ENCODE measurements around the gene OR7C2.

The OR7C2 gene

GRCh38 chr19:14968247-14968646 is 27.0 kb downstream of the OR7C2 start:
- H3K4me3 ChIP-seq (replicated peaks; ENCODE audit: low read depth, low read length) = no peak overlapping the region
- no peak for DNase-seq (ENCODE audit: extremely low read depth, insufficient read length)

GRCh38 chr19:14971474-14971873 is 30.2 kb downstream of the OR7C2 start:
- DNase-seq (ENCODE audit: extremely low read depth, insufficient read length) = no peak
- Histone ChIP-seq H3K36me3 (ENCODE audit: control insufficient read depth, insufficient read depth, low read length) (no peaks in the 10 kb centered on the region), H3K4me3 (replicated peaks; ENCODE audit: low read depth, low read length) (no peak overlapping the region), H3K27me3 (replicated peaks; ENCODE audit: control insufficient read depth, insufficient read depth, low read length) (no peaks in the 10 kb centered on the region)
- no peak for TF ChIP-seq CTCF (IDR thresholded peaks at IDR 0.05; ENCODE audit: insufficient read depth, low read length, poor library complexity, severe bottlenecking)

More at GRCh38 chr19:14968247-14968646, 27.0 kb downstream of the OR7C2 start:
- no peaks in the 10 kb centered on the region for H3K27me3 ChIP-seq (replicated peaks; ENCODE audit: control insufficient read depth, insufficient read depth, low read length)
- H3K36me3 ChIP-seq (ENCODE audit: control insufficient read depth, insufficient read depth, low read length) = no peaks in the 10 kb centered on the region
- TF ChIP-seq CTCF (IDR thresholded peaks at IDR 0.05; ENCODE audit: insufficient read depth, low read length, poor library complexity, severe bottlenecking) = no peak

- H3K4me3 ChIP-seq (replicated peaks; ENCODE audit: low read depth, low read length) = no peak overlapping the region
- TF ChIP-seq CTCF (IDR thresholded peaks at IDR 0.05; ENCODE audit: insufficient read depth, low read length, poor library complexity, severe bottlenecking) = no peak
- DNase-seq (ENCODE audit: extremely low read depth, insufficient read length) = no peak
- H3K36me3 ChIP-seq (ENCODE audit: control insufficient read depth, insufficient read depth, low read length) = no peaks in the 10 kb centered on the region
- no peaks in the 10 kb centered on the region for H3K27me3 ChIP-seq (replicated peaks; ENCODE audit: control insufficient read depth, insufficient read depth, low read length)
Measured at GRCh38 chr19:14972676-14973075, 31.4 kb downstream of the OR7C2 start.

GRCh38 chr19:14974488-14974887 is 33.2 kb downstream of the OR7C2 start:
- H3K27me3 ChIP-seq (replicated peaks; ENCODE audit: control insufficient read depth, insufficient read depth, low read length) = peaks cover 1% of the 10 kb centered on the region; the same call in 1 of the 2 replicates
- TF ChIP-seq CTCF (IDR thresholded peaks at IDR 0.05; ENCODE audit: insufficient read depth, low read length, poor library complexity, severe bottlenecking) = no peak

GRCh38 chr19:14977128-14977527 is 35.8 kb downstream of the OR7C2 start:
- Histone ChIP-seq H3K4me3 (replicated peaks; ENCODE audit: low read depth, low read length) (no peak overlapping the region), H3K36me3 (ENCODE audit: control insufficient read depth, insufficient read depth, low read length) (no peaks in the 10 kb centered on the region), H3K27me3 (replicated peaks; ENCODE audit: control insufficient read depth, insufficient read depth, low read length) (peaks cover 1% of the 10 kb centered on the region; the same call in 1 of the 2 replicates)
- no peak for DNase-seq (ENCODE audit: extremely low read depth, insufficient read length)
- TF ChIP-seq CTCF (IDR thresholded peaks at IDR 0.05; ENCODE audit: insufficient read depth, low read length, poor library complexity, severe bottlenecking) = no peak

More at GRCh38 chr19:14974488-14974887, 33.2 kb downstream of the OR7C2 start:
- H3K4me3 ChIP-seq (replicated peaks; ENCODE audit: low read depth, low read length) = no peak overlapping the region
- no peaks in the 10 kb centered on the region for H3K36me3 ChIP-seq (ENCODE audit: control insufficient read depth, insufficient read depth, low read length)
- no peak for DNase-seq (ENCODE audit: extremely low read depth, insufficient read length)

All from GM06990 (cell line).